Ishikawa (cell line): ENCODE results near the gene DGKG.

Source experiments
- CEBPB ChIP-seq: IDR thresholded peaks from 2 replicates; pipeline ENCODE4 v1.6.1; 2012
- CREB1 ChIP-seq: IDR thresholded peaks from 2 replicates; pipeline ENCODE4 v1.6.1; 2012; ENCODE audit warnings: low read depth
- EGR1 ChIP-seq: IDR thresholded peaks from 2 replicates; pipeline ENCODE4 v1.6.1; 2012
- EP300 ChIP-seq: IDR thresholded peaks from 2 replicates; pipeline ENCODE4 v1.6.1; 2012; ENCODE audit warnings: borderline replicate concordance
- FOXM1 ChIP-seq: IDR thresholded peaks from 2 replicates; pipeline ENCODE4 v1.6.1; 2012; ENCODE audit warnings: low read depth, borderline replicate concordance
- MAX ChIP-seq: IDR thresholded peaks from 2 replicates; pipeline ENCODE4 v1.6.1; 2012
- NFIC ChIP-seq: IDR thresholded peaks from 2 replicates; pipeline ENCODE4 v1.6.1; 2012
- RAD21 ChIP-seq: IDR thresholded peaks from 2 replicates; pipeline ENCODE4 v1.6.1; 2012; ENCODE audit warnings: low read depth
- REST ChIP-seq: IDR thresholded peaks from 2 replicates; pipeline ENCODE4 v1.6.1; 2012; ENCODE audit warnings: low read depth, mild to moderate bottlenecking
- TAF1 ChIP-seq: IDR thresholded peaks from 2 replicates; pipeline ENCODE4 v1.6.1; 2012; ENCODE audit warnings: low read depth, mild to moderate bottlenecking
- TCF12 ChIP-seq: IDR thresholded peaks from 2 replicates; pipeline ENCODE4 v1.6.1; 2012; ENCODE audit warnings: low read depth
- TEAD4 ChIP-seq: IDR thresholded peaks from 2 replicates; pipeline ENCODE4 v1.6.1; 2012
- USF1 ChIP-seq: IDR thresholded peaks from 2 replicates; pipeline ENCODE4 v1.6.1; 2012
- YY1 ChIP-seq: IDR thresholded peaks from 2 replicates; pipeline ENCODE4 v1.6.1; 2012; ENCODE audit warnings: low read depth
- ZBTB7A ChIP-seq: IDR thresholded peaks from 2 replicates; pipeline ENCODE4 v1.6.1; 2012; ENCODE audit warnings: low read depth

DGKG gene

GRCh38 chr3:186236357-186237020, 125.5 kb downstream of the DGKG start:
- no peak for TF ChIP-seq NFIC
- no peak for TF ChIP-seq TCF12
- no peak for TF ChIP-seq RAD21
- TF ChIP-seq TEAD4: no peak
- no peak for TF ChIP-seq EGR1
- TF ChIP-seq EP300: no peak
- no peak for TF ChIP-seq YY1
- no peak for TF ChIP-seq MAX
- no peak for TF ChIP-seq FOXM1
- TF ChIP-seq REST: no peak
- no peak for TF ChIP-seq CREB1
- no peak for TF ChIP-seq TAF1
- no peak for TF ChIP-seq USF1
- no peak for TF ChIP-seq ZBTB7A
- no peak for TF ChIP-seq CEBPB

GRCh38 chr3:186235554-186235953, 126.5 kb downstream of the DGKG start:
- TF ChIP-seq CREB1 (no peak), YY1 (no peak), EP300 (no peak), MAX (no peak), TEAD4 (no peak), EGR1 (no peak), TCF12 (no peak), USF1 (no peak), REST (no peak)

GRCh38 chr3:186234152-186234551, 127.9 kb downstream of the DGKG start:
- TF ChIP-seq YY1 (no peak), TAF1 (no peak), ZBTB7A (no peak), FOXM1 (no peak), NFIC (no peak), EGR1 (no peak), CREB1 (no peak), MAX (no peak), CEBPB (no peak), RAD21 (no peak), EP300 (no peak), REST (no peak), TCF12 (no peak), TEAD4 (no peak), USF1 (no peak)

- TF ChIP-seq TCF12: no peak
- no peak for TF ChIP-seq NFIC
- no peak for TF ChIP-seq CREB1
- TF ChIP-seq YY1: no peak
- TF ChIP-seq EP300: no peak
- TF ChIP-seq CEBPB: no peak
- no peak for TF ChIP-seq ZBTB7A
- no peak for TF ChIP-seq EGR1
- no peak for TF ChIP-seq TEAD4
- TF ChIP-seq MAX: no peak
- no peak for TF ChIP-seq FOXM1
- no peak for TF ChIP-seq RAD21
- no peak for TF ChIP-seq USF1
- no peak for TF ChIP-seq REST
- no peak for TF ChIP-seq TAF1
Measured at GRCh38 chr3:186226482-186226881, 135.6 kb downstream of the DGKG start.
